GM04504 (cell line): ENCODE results near the gene CDC37L1.
A peak's percentile ranks its signal among the peaks of the same experiment; 100 is the strongest.
"Not testable (repeated sequence)": the region's sequence is repeated elsewhere in the genome, so short reads cannot be mapped to it uniquely, and the experiment has no call there.

Experiments
- DNase-seq: peaks from one replicate; pipeline ENCODE4 v3.0.0-alpha.2; 2012; ENCODE audit warnings: low read depth

CDC37L1 gene

GRCh38 chr9:4716163-4716562 is 36.8 kb downstream of the CDC37L1 start:
- no peak for DNase-seq

GRCh38 chr9:4717815-4718214 is 38.4 kb downstream of the CDC37L1 start:
- no peak for DNase-seq

GRCh38 chr9:4718911-4719310 is 39.5 kb downstream of the CDC37L1 start:
- DNase-seq, result no peak

- no peak for DNase-seq
These were observed 42.4 kb downstream of the CDC37L1 start for GRCh38 chr9:4721736-4722135.

GRCh38 chr9:4725706-4726442 is 46.5 kb downstream of the CDC37L1 start:
- DNase-seq, result no peak

GRCh38 chr9:4727593-4727992 is 48.2 kb downstream of the CDC37L1 start:
- no peak for DNase-seq

GRCh38 chr9:4732890-4733289 is 53.5 kb downstream of the CDC37L1 start:
- no peak for DNase-seq

GRCh38 chr9:4734150-4734549 is 54.8 kb downstream of the CDC37L1 start:
- DNase-seq, result no peak

- DNase-seq, result no peak
These were observed 59.7 kb downstream of the CDC37L1 start for GRCh38 chr9:4738866-4739586.

GRCh38 chr9:4739587-4740387 is 60.4 kb downstream of the CDC37L1 start:
- no peak for DNase-seq

GRCh38 chr9:4740388-4740637 is 60.9 kb downstream of the CDC37L1 start:
- DNase-seq, result no peak

GRCh38 chr9:4740638-4741364 is 61.4 kb downstream of the CDC37L1 start, which contains the start of gene AK3:
Gene AK3 (minus strand): TSS chr9:4741202. CDS start chr9:4741087, 115 bp downstream.
- peak; percentile 61 for DNase-seq

GRCh38 chr9:4741365-4742089 is 62.2 kb downstream of the CDC37L1 start:
- DNase-seq, result no peak

GRCh38 chr9:4742246-4742645 is 62.9 kb downstream of the CDC37L1 start:
- no peak for DNase-seq

- no peak for DNase-seq
These were observed 63.9 kb downstream of the CDC37L1 start for GRCh38 chr9:4743131-4743875.

GRCh38 chr9:4746278-4747030 is 67.1 kb downstream of the CDC37L1 start:
- no peak for DNase-seq

- DNase-seq, result no peak
These were observed 69.2 kb downstream of the CDC37L1 start for GRCh38 chr9:4748612-4749011.

GRCh38 chr9:4750023-4750673 is 70.8 kb downstream of the CDC37L1 start:
- no peak for DNase-seq

GRCh38 chr9:4754530-4754929 is 75.2 kb downstream of the CDC37L1 start:
- DNase-seq, result not testable (repeated sequence)
